Lower lobe of right lung (tissue), 2 donors: ENCODE data around the gene ZNF804A. TPM values are rescaled to one million over a fixed set of nuclear protein-coding genes. Genes with fewer than 3 reads are reported as not detected.
A peak's percentile ranks its signal among the peaks of the same experiment; 100 is the strongest.

Experiments used
- ATAC-seq, 2 donors: fragments of 200-7000 bp; cut with Tn5 transposase; one replicate each; pipeline ENCODE4 v1.9.1; 2020 to 2022; ENCODE audit warnings: mild to moderate bottlenecking in 2 of 2, moderate library complexity in 2 of 2
- DNase-seq: peaks from one replicate; pipeline ENCODE4 v3.0.0-alpha.2; 2020
- H3K27ac ChIP-seq: fragments of 200-600 bp; one replicate; pipeline ENCODE4 v1.8.0; 2022
- H3K27me3 ChIP-seq: fragments of 200-600 bp; one replicate; pipeline ENCODE4 v1.8.0; 2022; ENCODE audit warnings: low read depth
- H3K36me3 ChIP-seq: fragments of 200-600 bp; one replicate; pipeline ENCODE4 v1.8.0; 2022; ENCODE audit warnings: mild to moderate bottlenecking
- H3K4me1 ChIP-seq: fragments of 200-600 bp; one replicate; pipeline ENCODE4 v1.8.0; 2022
- H3K4me3 ChIP-seq: fragments of 200-600 bp; one replicate; pipeline ENCODE4 v1.8.0; 2022; ENCODE audit warnings: mild to moderate bottlenecking
- H3K9me3 ChIP-seq: fragments of 200-600 bp; one replicate; pipeline ENCODE4 v1.8.0; 2022
- intact Hi-C: fragments of 100-400 bp; cut with DNase I; formaldehyde crosslinking; loops from one replicate; pipeline ENCODE4 v1.11.0; 2022
- total RNA-seq: library from RNA; stranded (reverse); fragmentation: NEBNext Ultra II Directional; extraction: Animal tissue kit (Norgen Biotek cat#: 25700); gene quantifications from one replicate; pipeline ENCODE4 v1.2.1, GENCODE V29; 2021
- TF ChIP-seq, protein P1 (sequence below): fragments of 200-600 bp; IDR thresholded peaks from one replicate; pipeline ENCODE4 v1.8.0; 2022; ENCODE audit warnings: antibody characterized with exemption, mild to moderate bottlenecking
- donor health status: DM: no; HTN: yes; CAD: no; lungs with severe emphysema.

ZNF804A gene
- total RNA-seq, 1 donor from 2014 or later, result 1.3 TPM

- DNase-seq (no peak), ATAC-seq (no peak)
- H3K36me3 ChIP-seq, result no peaks in the 10 kb centered on the region
- intact Hi-C loops, result no loop called here
- no peak overlapping the region for H3K27ac ChIP-seq
- no peaks in the 10 kb centered on the region for H3K4me1 ChIP-seq
- no peaks in the 10 kb centered on the region for H3K9me3 ChIP-seq
- H3K27me3 ChIP-seq, result no peaks in the 10 kb centered on the region
- TF ChIP-seq, protein P1, sequence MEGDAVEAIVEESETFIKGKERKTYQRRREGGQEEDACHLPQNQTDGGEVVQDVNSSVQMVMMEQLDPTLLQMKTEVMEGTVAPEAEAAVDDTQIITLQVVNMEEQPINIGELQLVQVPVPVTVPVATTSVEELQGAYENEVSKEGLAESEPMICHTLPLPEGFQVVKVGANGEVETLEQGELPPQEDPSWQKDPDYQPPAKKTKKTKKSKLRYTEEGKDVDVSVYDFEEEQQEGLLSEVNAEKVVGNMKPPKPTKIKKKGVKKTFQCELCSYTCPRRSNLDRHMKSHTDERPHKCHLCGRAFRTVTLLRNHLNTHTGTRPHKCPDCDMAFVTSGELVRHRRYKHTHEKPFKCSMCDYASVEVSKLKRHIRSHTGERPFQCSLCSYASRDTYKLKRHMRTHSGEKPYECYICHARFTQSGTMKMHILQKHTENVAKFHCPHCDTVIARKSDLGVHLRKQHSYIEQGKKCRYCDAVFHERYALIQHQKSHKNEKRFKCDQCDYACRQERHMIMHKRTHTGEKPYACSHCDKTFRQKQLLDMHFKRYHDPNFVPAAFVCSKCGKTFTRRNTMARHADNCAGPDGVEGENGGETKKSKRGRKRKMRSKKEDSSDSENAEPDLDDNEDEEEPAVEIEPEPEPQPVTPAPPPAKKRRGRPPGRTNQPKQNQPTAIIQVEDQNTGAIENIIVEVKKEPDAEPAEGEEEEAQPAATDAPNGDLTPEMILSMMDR, result no peak
- no peak overlapping the region for H3K4me3 ChIP-seq
Observed at GRCh38 chr2:184683911-184684310, 85.6 kb downstream of the ZNF804A start.

- ATAC-seq (peak in 1 of 2 donors; percentile 19), DNase-seq (no peak)
- Histone ChIP-seq H3K27me3 (no peaks in the 10 kb centered on the region), H3K4me1 (no peaks in the 10 kb centered on the region), H3K36me3 (no peaks in the 10 kb centered on the region), H3K27ac (no peak overlapping the region), H3K4me3 (no peak overlapping the region), H3K9me3 (no peaks in the 10 kb centered on the region)
- intact Hi-C loops, result no loop called here
- TF ChIP-seq, protein P1, result no peak
Observed at GRCh38 chr2:184685999-184686841, 87.9 kb downstream of the ZNF804A start.

- Histone ChIP-seq H3K36me3 (no peaks in the 10 kb centered on the region), H3K4me1 (no peaks in the 10 kb centered on the region), H3K27me3 (no peaks in the 10 kb centered on the region), H3K27ac (no peak overlapping the region), H3K9me3 (no peaks in the 10 kb centered on the region), H3K4me3 (no peak overlapping the region)
- TF ChIP-seq, protein P1, result no peak
- no peak for DNase-seq
- intact Hi-C loops, result no loop called here
- ATAC-seq, result no peak
Observed at GRCh38 chr2:184689638-184690037, 91.3 kb downstream of the ZNF804A start.

DNA sequence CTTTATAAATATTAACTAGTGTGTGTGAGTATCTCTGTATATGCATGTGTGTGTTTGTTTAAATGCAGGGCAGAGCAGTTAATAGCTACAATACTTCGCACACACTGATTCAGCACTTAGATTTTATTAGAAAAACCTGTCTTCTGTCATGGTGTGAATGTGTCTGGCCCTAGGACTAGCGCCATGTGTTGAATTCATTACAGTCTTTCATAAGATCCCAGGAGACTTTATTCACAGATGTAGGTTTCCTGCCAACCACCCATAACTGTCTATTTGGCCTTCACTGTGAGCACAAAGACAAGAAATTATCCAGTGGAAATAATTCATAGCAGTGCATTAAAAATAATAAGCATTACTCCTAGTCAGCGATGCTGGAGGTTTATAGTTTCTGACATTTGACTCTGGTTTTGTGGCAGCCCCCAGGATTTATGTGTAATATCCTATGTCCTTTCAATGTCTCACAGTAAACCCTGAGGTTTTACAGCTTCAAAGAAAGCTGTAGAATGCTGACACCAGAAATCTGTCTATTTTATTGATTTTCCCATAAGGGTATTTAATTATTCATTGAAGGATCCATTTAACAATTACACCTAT lies 93.9 kb downstream of the ZNF804A start:
- TF ChIP-seq, protein P1, result no peak
- no peak for ATAC-seq

DNA sequence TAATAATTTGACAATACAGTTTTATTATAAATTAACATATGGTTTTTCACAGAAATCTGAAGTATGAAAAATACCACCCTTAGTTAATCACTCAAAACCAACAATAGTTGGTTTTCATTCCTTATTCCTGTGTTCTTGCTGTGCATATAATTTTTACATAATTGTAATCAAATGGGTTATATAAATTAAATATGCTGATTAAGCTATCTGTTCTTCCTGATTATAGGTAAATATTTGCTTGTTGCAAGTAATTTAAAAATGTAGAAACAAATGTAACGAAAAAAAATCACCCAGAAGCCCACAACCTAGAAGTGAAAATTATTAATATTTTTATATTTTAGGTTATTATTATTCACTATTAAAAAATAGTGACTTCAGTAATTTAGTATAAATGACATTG lies 98.3 kb downstream of the ZNF804A start:
- intact Hi-C loops, result no loop called here
- ATAC-seq (no peak), DNase-seq (no peak)
- Histone ChIP-seq H3K27me3 (no peaks in the 10 kb centered on the region), H3K27ac (no peak overlapping the region), H3K4me3 (no peak overlapping the region), H3K36me3 (no peaks in the 10 kb centered on the region), H3K4me1 (no peaks in the 10 kb centered on the region), H3K9me3 (no peaks in the 10 kb centered on the region)
- TF ChIP-seq, protein P1, result no peak

More for the DNA sequence above, 93.9 kb downstream of the ZNF804A start:
- no peak overlapping the region for H3K27ac ChIP-seq
- intact Hi-C loops, result no loop called here
- H3K4me1 ChIP-seq, result no peaks in the 10 kb centered on the region
- H3K4me3 ChIP-seq, result no peak overlapping the region
- no peaks in the 10 kb centered on the region for H3K36me3 ChIP-seq
- no peak for DNase-seq
- H3K27me3 ChIP-seq, result no peaks in the 10 kb centered on the region
- H3K9me3 ChIP-seq, result no peaks in the 10 kb centered on the region
